Testis (tissue), 2 donors: ENCODE results near the gene FBXO5.

Source experiments
- CTCF ChIP-seq, 3 experiments: fragments of 450-650 bp in 2 of 3; fragments of 200-600 bp in 1 of 3; sonication (generic) in 1 of 3; IDR thresholded peaks; one replicate each; pipeline ENCODE4 v1.5.1; 2016 to 2019; ENCODE audit warnings: antibody characterized with exemption in 3 of 3, mild to moderate bottlenecking in 2 of 3, moderate library complexity in 1 of 3
- POLR2A ChIP-seq: fragments of 450-650 bp; IDR thresholded peaks from one replicate; pipeline ENCODE4 v1.6.1; 2017; ENCODE audit warnings: antibody characterized with exemption, mild to moderate bottlenecking, moderate library complexity

GRCh38 chr6:153018355-153018754, 35.5 kb upstream of the FBXO5 start:
- TF ChIP-seq POLR2A = no peak
- TF ChIP-seq CTCF (IDR thresholded peaks at IDR 0.05) = no peak
